CD4-positive, alpha-beta T cell treated with Interleukin-15 for 4 hours (primary cell): ENCODE measurements around the gene RALGPS1.

ENCODE experiments used
- DNase-seq: peaks from one replicate; pipeline ENCODE4 v3.0.0-alpha.2; 2020; ENCODE audit warnings: low spot score

Gene RALGPS1

DNA sequence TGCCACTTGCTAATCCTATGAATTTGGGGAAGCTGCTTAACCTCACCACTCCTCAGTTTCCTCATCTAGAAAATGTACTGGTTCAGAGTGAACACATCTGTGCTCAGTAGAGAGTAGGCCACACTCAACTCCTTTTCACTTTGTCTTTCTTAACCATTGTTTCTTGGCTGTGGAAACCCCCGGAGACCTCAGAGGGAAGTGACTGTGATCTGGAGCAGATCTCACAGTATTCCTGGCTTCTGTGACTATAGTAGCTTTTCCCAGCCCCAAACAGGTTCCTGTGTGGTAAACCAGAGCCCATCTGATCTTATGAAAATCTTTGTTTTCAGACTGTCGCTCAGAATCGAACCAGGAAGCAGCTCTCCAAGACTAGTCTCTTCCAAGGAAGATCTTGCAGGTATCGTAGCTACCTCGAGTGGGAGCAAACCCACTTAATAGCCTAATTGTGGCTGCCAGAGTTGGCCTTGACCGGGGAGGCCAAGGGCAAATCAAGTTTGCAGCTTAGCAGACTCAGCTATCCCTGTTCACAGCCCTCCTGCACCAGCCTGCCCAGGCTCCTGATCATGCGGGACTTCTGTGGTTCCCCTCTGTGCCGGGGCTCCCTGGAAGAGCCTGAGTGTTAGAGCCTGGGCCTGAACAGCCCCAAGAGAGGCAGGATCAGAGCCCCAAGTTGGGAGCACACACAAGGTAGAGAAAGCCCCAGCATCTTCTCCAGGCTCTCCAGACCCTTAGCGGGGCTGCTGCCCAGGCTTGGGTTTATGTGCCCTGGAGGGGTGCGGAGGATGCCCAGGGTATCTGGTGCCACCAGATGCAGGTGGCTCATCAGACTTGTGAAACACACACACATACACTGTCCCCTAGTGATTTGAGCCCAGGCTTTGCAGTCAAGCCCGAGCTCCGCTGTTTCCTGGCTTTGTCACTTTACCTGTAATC is 260.1 kb downstream of the RALGPS1 start:
- DNase-seq: no peak

DNA sequence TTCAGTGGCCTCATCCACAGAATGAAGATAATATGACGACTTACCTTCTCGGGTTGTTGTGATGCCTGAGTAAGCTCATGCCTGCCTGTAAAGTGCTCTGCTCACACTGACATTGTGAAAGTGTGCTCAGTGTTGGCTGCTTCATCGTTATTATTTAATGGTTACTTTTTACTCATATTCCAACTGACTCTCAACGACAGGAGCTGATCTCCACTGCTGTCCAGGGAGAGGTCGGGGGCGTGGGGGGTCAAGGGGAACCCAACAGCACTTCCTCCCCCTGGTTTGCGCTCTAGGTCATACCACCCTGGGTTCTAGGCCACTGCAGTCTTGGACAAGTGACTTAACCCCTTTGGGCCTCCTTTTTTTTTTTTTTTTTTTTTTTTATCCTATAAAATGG is 260.7 kb downstream of the RALGPS1 start:
- DNase-seq: no peak

DNA sequence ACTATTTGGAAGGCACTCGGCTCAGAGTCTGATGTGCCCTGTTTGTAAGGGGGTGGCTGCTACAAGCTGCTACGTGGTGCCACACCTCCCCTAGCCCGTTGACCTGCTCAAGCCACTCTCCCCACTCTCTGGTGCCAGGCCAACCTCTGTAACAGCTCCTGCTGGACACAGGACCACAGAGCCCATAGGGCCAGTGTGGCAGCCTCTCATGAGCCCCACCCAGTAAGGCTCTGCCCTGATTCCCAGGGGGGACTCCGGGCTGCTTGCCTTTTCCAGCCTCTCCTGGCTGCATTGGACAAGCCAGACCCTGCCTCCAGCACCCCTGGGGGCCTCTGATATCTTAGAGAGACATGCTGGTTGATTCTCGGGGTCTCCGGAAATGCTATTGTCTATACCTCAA is 261.2 kb downstream of the RALGPS1 start:
- no peak for DNase-seq

DNA sequence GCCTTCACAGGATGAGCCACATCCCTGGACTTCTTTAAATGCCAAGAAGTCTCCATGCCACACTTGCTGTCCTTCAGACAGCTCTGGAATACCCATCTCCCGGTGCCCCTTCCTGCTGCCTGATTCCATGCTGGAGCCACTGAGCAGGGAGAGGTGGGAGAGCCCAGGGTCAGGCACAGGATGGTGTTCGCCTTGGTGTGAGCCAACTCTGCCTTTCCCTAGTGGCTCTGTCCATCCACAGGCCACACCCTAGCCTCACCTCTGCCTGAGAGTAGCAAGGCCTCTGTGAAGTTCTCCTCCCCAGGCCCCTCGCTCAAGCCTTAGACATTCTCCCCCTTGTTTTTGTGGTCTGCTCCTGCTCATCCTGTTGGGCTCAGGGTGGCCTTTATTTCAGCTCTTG is 262.0 kb downstream of the RALGPS1 start:
- no peak for DNase-seq

GRCh38 chr9:127177231-127177630 is 262.6 kb downstream of the RALGPS1 start:
- no peak for DNase-seq

DNA sequence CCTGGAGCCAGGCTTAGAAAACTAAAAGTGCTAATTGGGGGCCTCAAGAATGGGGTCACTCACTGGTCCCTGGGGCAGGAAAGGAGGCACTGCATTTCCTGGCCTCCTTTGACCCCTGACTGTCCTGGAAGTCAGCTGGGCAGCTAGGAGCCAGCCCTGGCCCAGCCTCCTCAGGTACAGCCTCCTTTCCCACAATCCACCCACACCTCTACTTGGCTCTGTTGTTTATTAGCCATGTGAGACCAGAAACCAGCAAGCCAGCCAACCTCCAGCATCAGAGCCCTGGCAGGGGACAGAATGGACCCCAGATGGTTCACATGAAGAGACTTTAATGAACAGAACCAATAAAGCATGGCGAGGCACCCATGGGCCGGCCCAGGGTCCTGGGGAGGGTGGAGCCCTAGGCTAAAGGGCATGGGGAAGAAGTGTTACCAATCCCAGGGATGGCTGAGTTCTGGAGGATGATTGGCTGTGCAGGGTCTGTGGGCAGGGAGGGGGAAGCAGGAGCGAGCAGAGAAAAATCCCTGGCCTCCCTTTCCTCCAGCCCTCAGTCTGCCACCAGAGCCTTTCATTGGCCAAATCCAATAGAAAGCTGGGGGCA is 263.2 kb downstream of the RALGPS1 start:
- no peak for DNase-seq

- no peak for DNase-seq
Observed at GRCh38 chr9:127178686-127179632, 264.4 kb downstream of the RALGPS1 start.

- DNase-seq: no peak
Observed at GRCh38 chr9:127179633-127180441, 265.3 kb downstream of the RALGPS1 start.

DNA sequence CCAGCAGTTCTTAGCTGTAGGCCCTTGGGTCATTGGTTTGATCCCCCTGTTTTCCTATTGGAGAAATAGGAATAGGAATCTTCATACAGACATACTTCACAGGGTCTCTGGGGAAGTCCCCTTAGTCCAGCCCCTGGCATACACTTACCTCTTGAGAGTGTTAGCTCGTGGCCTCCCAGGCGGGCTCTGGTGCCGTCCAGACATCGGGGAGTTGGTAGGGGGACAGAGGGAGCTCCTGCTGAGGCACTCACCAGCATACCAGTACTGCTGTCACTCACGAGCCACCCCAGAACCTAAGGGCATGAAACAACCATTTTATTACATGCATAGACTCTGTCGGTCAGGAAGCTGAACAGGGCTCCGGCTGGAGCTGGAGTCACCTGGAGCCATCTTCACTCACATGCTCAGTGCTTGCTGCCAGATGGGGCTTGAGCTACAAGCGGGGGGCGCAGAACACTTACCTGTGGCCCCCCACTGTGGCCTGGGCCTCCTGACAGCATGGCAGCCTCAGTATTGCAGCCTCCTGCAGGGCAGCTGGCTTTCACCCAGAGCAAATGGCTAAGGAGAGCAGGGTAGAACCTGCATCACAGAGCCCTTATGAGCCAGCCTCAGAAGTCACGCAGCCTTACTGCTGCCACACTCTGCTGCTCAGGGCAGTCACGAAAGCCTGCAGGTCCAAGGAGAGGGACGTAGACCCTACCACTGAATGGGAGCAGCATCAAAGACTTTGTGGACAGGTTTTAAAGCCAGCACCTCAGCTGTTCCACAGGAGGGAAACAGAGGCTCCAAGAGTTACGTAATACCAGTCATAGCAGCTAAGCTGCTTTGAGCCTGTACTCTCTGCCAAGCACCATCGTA is 266.1 kb downstream of the RALGPS1 start:
- no peak for DNase-seq

DNA sequence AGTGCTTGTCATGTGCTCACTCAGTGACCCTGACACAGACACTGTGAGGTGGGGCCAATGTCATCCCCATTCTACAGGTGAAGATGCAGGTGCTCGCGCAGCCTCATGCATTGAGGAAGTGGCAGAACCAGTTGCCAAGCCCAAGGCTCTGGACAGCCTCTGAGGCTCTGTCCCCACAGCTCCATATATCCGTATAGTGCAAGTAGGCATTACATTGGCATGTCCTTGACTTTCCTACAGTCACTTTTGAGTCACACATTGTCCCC is 266.7 kb downstream of the RALGPS1 start:
- no peak for DNase-seq

DNA sequence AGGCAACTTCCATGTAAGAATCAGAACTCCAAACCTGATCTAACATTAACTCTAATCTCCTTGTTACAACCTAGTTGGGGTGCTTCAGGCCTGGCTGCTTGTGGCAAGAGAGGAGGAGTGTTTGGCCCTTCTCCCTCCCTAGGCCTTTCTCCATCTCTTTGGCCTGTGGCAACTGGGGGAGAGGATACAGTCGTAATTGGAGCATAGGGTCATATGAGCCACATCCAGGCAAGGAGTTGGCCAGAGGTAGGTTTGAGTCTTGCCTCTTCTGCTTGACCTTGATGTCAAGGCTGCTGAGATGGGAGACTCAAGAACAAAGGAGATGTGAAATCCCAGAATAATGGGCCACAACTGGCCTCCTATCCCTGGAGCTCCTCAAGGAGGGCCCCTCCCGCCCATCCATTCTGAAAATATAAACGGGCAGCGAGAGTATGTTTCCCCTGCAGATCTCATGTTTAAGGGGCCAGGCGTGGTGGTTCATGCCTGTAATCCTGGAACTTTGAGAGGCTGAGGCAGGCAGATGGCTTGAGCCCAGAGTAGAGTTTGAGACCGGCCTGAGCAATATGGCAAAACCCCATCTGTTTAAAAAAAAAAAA is 267.1 kb downstream of the RALGPS1 start:
- no peak for DNase-seq

- DNase-seq: no peak
Observed at GRCh38 chr9:127182901-127183746, 268.5 kb downstream of the RALGPS1 start.

DNA sequence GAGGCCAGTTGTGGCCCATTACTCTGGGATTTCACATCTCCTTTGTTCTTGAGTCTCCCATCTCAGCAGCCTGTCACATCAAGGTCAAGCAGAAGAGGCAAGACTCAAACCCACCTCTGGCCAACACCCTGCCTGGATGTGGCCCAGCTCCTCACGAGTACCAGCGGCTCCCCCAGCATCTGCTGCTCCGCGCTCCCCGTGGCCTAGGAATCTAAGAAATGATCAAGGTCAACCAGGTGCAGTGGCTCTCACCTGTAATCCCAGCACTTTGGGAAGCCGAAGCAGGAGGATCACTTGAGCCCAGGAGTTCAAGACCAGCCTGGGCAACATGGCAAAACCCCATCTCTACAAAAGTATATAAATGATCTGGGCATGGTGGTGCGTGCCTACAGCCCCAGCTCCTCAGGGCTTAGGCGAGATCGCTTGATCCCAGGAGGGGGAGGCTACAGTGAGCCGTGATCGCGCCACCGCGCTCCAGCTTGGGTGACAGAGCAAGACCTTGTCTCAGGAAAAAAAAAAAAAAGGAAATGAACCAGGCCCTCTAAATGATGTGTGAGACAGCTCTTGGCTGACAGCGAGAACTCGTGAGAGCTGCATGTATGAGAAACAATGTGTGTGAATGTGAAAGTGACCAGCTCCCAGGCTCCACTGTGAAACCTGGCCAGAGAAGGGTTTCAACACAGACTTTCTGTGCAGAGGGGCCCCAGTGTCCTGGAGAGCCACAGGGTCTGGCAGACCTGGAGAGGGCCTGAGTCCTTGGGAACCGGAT is 269.4 kb downstream of the RALGPS1 start:
- no peak for DNase-seq

DNA sequence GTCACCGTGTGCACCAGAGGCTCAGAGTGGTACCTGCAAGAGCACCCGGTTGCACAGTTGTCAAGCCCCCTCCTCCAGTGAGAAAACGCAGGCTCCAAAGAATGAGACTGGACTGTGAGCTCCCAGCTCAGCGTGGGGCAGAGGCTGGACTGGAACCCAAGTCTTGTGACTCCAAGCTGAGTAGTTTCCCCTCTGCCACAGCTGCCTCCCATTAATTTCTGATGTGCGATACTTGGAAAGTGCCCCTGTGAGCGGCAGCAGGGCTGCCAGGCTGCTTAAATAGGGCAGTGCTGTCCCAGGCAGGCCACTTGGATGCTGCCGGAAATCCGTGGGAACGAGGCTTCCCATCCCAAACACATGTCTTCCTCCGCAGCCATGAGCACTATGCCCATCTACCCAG is 270.1 kb downstream of the RALGPS1 start:
- DNase-seq: no peak

DNA sequence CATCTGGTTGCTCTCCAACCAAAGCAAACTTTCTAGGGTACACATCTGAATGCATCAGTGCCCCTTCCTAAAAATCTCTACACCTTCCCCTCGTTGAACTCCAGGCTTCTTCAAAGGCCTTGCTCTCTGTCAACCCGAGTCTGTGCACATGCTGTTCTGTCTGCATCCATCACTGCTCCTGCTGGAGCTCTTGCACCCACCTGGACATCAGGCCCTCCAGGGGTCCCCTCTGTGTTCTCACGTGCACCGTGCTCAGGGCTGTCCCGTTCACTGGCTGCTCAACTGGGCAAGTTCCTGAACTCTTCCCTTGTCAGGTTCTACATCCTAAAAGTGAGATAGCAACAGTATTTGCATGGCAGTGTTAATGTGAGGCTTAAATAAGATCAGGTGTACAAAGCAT is 270.6 kb downstream of the RALGPS1 start:
- DNase-seq: no peak

GRCh38 chr9:127185931-127186781 is 271.6 kb downstream of the RALGPS1 start:
- no peak for DNase-seq

- no peak for DNase-seq
Observed at GRCh38 chr9:127186806-127187205, 272.2 kb downstream of the RALGPS1 start.
